Heart left ventricle (tissue), 16 donors: ENCODE data around the gene SLC2A5. TPM values are rescaled to one million over a fixed set of nuclear protein-coding genes. Genes with fewer than 3 reads are reported as not detected.

Source experiments
- ATAC-seq, 4 donors: fragments of 200-7000 bp; cut with Tn5 transposase; one replicate each; pipeline ENCODE4 v1.9.1; 2020 to 2022; ENCODE audit warnings: moderate library complexity in 4 of 4, mild to moderate bottlenecking in 3 of 4, moderate number of reproducible peaks in 1 of 4
- DNase-seq, 5 donors: peaks; one replicate each; pipeline ENCODE4 v3.0.0-alpha.2; 2020
- H3K27ac ChIP-seq, 12 donors: fragments of 200-600 bp; sonication (generic) in 4 of 12; one replicate each; pipeline versions ENCODE4 v1.5.0 to v1.8.0; 2016 to 2022; ENCODE audit warnings: mild to moderate bottlenecking in 2 of 12
- H3K27me3 ChIP-seq, 9 donors: fragments of 200-600 bp; sonication (generic) in 2 of 9; one replicate each; pipeline versions ENCODE4 v1.5.1 to v1.8.0; 2016 to 2022; ENCODE audit warnings: mild to moderate bottlenecking in 3 of 9
- H3K36me3 ChIP-seq, 9 donors: fragments of 200-600 bp; sonication (generic) in 2 of 9; one replicate each; pipeline versions ENCODE4 v1.5.0 to v1.8.0; 2018 to 2022; ENCODE audit warnings: mild to moderate bottlenecking in 2 of 9
- H3K4me1 ChIP-seq, 12 donors: fragments of 200-600 bp; sonication (generic) in 4 of 12; one replicate each; pipeline versions ENCODE4 v1.5.0 to v1.8.0; 2016 to 2022; ENCODE audit warnings: mild to moderate bottlenecking in 3 of 12
- H3K4me3 ChIP-seq, 12 donors: fragments of 200-600 bp; sonication (generic) in 4 of 12; one replicate each; pipeline versions ENCODE4 v1.5.0 to v1.8.0; 2017 to 2022; ENCODE audit warnings: mild to moderate bottlenecking in 9 of 12, moderate library complexity in 4 of 12
- H3K9me3 ChIP-seq, 12 donors: fragments of 200-600 bp; sonication (generic) in 4 of 12; one replicate each; pipeline versions ENCODE4 v1.5.0 to v1.8.0; 2016 to 2022; ENCODE audit warnings: mild to moderate bottlenecking in 1 of 12
- POLR2A ChIP-seq, 2 donors: fragments of 450-650 bp; IDR thresholded peaks; one replicate each; pipeline ENCODE4 v1.6.1; 2017; ENCODE audit warnings: antibody characterized with exemption in 2 of 2, mild to moderate bottlenecking in 2 of 2, moderate library complexity in 2 of 2
- WGBS, 4 donors: extraction: QIAGEN DNeasy Blood & Tissue Kit in 2 of 4; methylation state at CpG; one replicate each; pipeline versions ENCODE4 v1.1.5 to v1.1.7; 2013 to 2018; 5-methylcytosine and 5-hydroxymethylcytosine counted together
- intact Hi-C, 10 donors: fragments of 100-400 bp; cut with DNase I; formaldehyde crosslinking; loops; one replicate each; pipeline versions ENCODE4 v1.11.1 to v1.14.2; 2022
- polyA plus RNA-seq, 2 donors: library from polyadenylated mRNA; stranded (reverse); fragments of 200-250 nt; gene quantifications; one replicate each; pipeline ENCODE4 v1.2.3, GENCODE V29; 2013
- total RNA-seq, 9 donors: library from RNA; depleted of rRNA in 2 of 9; stranded (reverse); fragments of >200 nt in 2 of 9; fragmentation: NEBNext Ultra II Directional in 3 of 9; extraction: Animal tissue kit (Norgen Biotek cat#: 25700) in 3 of 9; gene quantifications; one replicate each; pipeline versions ENCODE4 v1.1.0 to v1.2.4, GENCODE V29; 2016 to 2023
- TF ChIP-seq, protein P1 (sequence below), 12 donors: fragments of 200-600 bp; sonication (generic) in 4 of 12; IDR thresholded peaks; one replicate each; pipeline versions ENCODE4 v1.5.0 to v1.8.0; 2018 to 2022; ENCODE audit warnings: antibody characterized with exemption in 12 of 12, mild to moderate bottlenecking in 5 of 12
- donor health status: ischemic (EF 13 %, LVEDD 7.1; RV severe dilation, severe dysfunction).
- donor health status: healthy with polysubstance abuse.
- donor health status: DM: no; HTN: yes; CAD: no.
- donor health status: DM: no; HTN: no; CAD: no.
- donor health status: ischemic (EF 25% LVEDD 6.9; RV normal size, moderate dysfunction).
- donor health status: ischemic (EF 25% LVEDD 5.7; RV mildly dilated, moderate dysfunction).
- donor health status: healthy.
- donor health status: DM: yes; HTN: yes; CAD: no.
- donor health status: ischemic (EF 35%, LVEDD 5.7; RV mildly dilated, moderate dysfunction).
- donor health status: nonischemic (EF 11% LVEDD 7.7; RV severe dilation, severe dysfunction).
- donor health status: DM: yes; HTN: yes; CAD: no.
- donor health status: PGD.
- donor health status: ischemic (EF 29% LVEDD 5.4; RV normal size, mild dysfunction).
- donor health status: nonischemic (EF 23%, LVEDD 6.1; RV moderate dilation, normal function).

The SLC2A5 gene
- total and polyA plus RNA-seq, 11 donors: 0.86 to 15.8 (median 2.3) TPM

DNA sequence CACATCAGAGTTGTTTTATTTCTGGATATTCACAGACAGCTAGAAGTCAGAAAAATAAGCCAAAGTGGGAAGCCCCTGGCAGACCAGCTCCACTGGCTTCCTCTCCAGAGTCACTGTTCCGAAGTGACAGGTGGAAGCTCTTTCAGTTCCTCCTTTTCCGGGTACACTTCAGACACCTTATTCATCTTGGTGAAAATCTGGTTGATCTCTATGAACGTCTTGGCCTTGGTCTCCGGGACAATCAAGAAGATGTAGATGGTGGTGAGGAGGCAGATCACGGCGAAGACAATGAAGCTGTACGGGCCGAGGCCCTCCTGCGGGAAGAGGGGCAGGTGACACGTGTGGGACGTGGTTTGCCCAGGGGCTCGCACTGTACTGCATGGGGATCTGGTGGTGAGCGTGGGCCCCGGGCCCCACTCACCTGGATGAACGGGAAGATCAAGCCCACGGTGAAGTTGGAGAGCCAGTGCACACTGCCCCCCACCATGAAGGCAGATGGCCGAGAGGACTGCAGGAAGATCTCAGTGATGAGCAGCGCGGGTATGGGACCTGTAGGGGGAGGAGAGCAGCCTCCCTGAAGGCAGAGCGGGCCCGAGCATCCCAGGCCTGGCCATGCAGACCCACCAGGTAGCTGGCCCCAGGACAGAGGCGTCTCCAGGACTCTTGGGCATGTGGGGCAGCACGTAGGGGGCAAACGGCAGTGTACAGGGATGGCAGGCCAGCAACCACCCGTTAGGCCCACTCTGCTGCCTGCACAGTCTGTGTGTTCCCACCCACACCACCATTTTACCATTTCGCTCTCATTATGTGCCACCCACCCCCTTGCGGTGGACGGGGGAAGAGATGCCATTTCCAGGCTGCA is 31.7 kb downstream of the SLC2A5 start:
- no peak for TF ChIP-seq POLR2A (IDR thresholded peaks at IDR 0.05)
- TF ChIP-seq, protein P1, sequence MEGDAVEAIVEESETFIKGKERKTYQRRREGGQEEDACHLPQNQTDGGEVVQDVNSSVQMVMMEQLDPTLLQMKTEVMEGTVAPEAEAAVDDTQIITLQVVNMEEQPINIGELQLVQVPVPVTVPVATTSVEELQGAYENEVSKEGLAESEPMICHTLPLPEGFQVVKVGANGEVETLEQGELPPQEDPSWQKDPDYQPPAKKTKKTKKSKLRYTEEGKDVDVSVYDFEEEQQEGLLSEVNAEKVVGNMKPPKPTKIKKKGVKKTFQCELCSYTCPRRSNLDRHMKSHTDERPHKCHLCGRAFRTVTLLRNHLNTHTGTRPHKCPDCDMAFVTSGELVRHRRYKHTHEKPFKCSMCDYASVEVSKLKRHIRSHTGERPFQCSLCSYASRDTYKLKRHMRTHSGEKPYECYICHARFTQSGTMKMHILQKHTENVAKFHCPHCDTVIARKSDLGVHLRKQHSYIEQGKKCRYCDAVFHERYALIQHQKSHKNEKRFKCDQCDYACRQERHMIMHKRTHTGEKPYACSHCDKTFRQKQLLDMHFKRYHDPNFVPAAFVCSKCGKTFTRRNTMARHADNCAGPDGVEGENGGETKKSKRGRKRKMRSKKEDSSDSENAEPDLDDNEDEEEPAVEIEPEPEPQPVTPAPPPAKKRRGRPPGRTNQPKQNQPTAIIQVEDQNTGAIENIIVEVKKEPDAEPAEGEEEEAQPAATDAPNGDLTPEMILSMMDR (IDR thresholded peaks at IDR 0.05): no peak
- intact Hi-C loops: loop anchor here in 2 of 10 donors (10.0 kb wide), 2 partner anchors 47 to 57 kb away; no protein-coding TSS in a partner anchor
- H3K4me1 ChIP-seq: no peaks in the 10 kb centered on the region
- ATAC-seq (no peak), DNase-seq (no peak)
- peaks cover 0 to 11% (median 6%) of the 10 kb centered on the region in 12 donors for H3K9me3 ChIP-seq
- no peak overlapping the region for H3K27ac ChIP-seq
- 85 to 92% (median 90%) methylated on average over 25 to 28 of the region's 28 CpGs for whole genome bisulfite sequencing, 4 donors
- H3K36me3 ChIP-seq: no peaks in the 10 kb centered on the region
- H3K27me3 ChIP-seq: peaks cover 0 to 9% (median 0%) of the 10 kb centered on the region in 9 donors
- H3K4me3 ChIP-seq: no peak overlapping the region

GRCh38 chr1:9035226-9035625 is 34.2 kb downstream of the SLC2A5 start:
- WGBS, 4 donors: 96 to 98% (median 97%) methylated on average over 2 of the region's 2 CpGs
- intact Hi-C loops: loop anchor here in 2 of 10 donors (10.0 kb wide), 2 partner anchors 50 to 60 kb away; no protein-coding TSS in a partner anchor
- TF ChIP-seq, protein P1 (IDR thresholded peaks at IDR 0.05): no peak
- no peak for TF ChIP-seq POLR2A (IDR thresholded peaks at IDR 0.05)
- H3K4me1 ChIP-seq: peaks cover 0 to 4% (median 0%) of the 10 kb centered on the region in 12 donors
- H3K4me3 ChIP-seq: no peak overlapping the region
- H3K36me3 ChIP-seq: no peaks in the 10 kb centered on the region
- ATAC-seq: no peak
- no peak for DNase-seq
- peaks cover 0 to 22% (median 7%) of the 10 kb centered on the region in 12 donors for H3K9me3 ChIP-seq
- no peak overlapping the region for H3K27ac ChIP-seq
- peaks cover 0 to 9% (median 0%) of the 10 kb centered on the region in 9 donors for H3K27me3 ChIP-seq

GRCh38 chr1:9033363-9033762 is 36.1 kb downstream of the SLC2A5 start:
- Histone ChIP-seq H3K36me3 (no peaks in the 10 kb centered on the region), H3K27ac (no peak overlapping the region), H3K27me3 (no peaks in the 10 kb centered on the region), H3K4me1 (peaks cover 0 to 4% (median 0%) of the 10 kb centered on the region in 12 donors), H3K9me3 (peaks cover 0 to 31% (median 8%) of the 10 kb centered on the region in 12 donors), H3K4me3 (no peak overlapping the region)
- DNase-seq (no peak), ATAC-seq (no peak)
- WGBS, 4 donors: 75 to 88% (median 79%) methylated on average over 5 of the region's 5 CpGs
- intact Hi-C loops: loop anchor here in 3 of 10 donors (5.0 to 10.0 kb wide), 3 partner anchors 51 to 64 kb away; no protein-coding TSS in a partner anchor
- no peak for TF ChIP-seq POLR2A (IDR thresholded peaks at IDR 0.05)
- TF ChIP-seq, protein P1 (IDR thresholded peaks at IDR 0.05): no peak
